HepG2 (cell line): ENCODE data around the gene OST4. TPM values are rescaled to one million over a fixed set of nuclear protein-coding genes. Genes with fewer than 3 reads are reported as not detected.

Source experiments
- ATAC-seq: fragments of 200-7000 bp; cut with Tn5 transposase; 3 replicates; pipeline ENCODE4 v1.9.1; 2020; ENCODE audit warnings: mild to moderate bottlenecking, moderate library complexity
- BruUV-seq: library from RNA; stranded (reverse); fragments of 400-500 nt; replicated peaks from 2 replicates; lab custom pipeline; 2021; lab: Mats Ljungman, UMichigan
- CTCF ChIA-PET: fragments of 300-600 bp; formaldehyde crosslinking; extraction: SDS; loops from one replicate; lab custom pipeline; 2021; ENCODE audit warnings: low total read pairs, inconsistent platforms, low intra/inter-chr PET ratio; lab: Yijun Ruan, JAX
- POLR2A ChIA-PET: fragments of 350-600 bp; sonication (Branson Sonifier 250); formaldehyde crosslinking; loops from one replicate; lab custom pipeline; 2020; ENCODE audit warnings: antibody characterized with exemption, inconsistent platforms; lab: Yijun Ruan, JAX
- DNase-seq: peaks from one replicate; pipeline ENCODE4 v3.0.0-alpha.2; 2015; ENCODE audit warnings: low spot score
- FAIRE-seq: peaks from 3 replicates; lab custom pipeline; 2011; peaks lifted over from hg19 to GRCh38; lab: Jason Lieb, UNC
- H2AFZ ChIP-seq: one replicate; pipeline ENCODE4 v1.6.1; 2011; ENCODE audit warnings: low read length, inconsistent platforms
- H3K27ac ChIP-seq: fragments of 300-600 bp; 3 replicates; pipeline ENCODE4 v1.8.0; 2011; ENCODE audit warnings: mixed run types, mild to moderate bottlenecking, mixed read lengths, low read length, inconsistent platforms; ENCODE audit not compliant: insufficient read depth; ENCODE audit errors: extremely low read length
- H3K27me3 ChIP-seq, 2 experiments: fragments of 200-600 bp in 1 of 2; 2 replicates in 1 of 2; 3 replicates in 1 of 2; pipeline versions ENCODE4 v1.6.0 to v1.8.0; 2011; ENCODE audit warnings: low read length in 2 of 2, mild to moderate bottlenecking in 2 of 2, moderate library complexity in 2 of 2, inconsistent platforms in 1 of 2; ENCODE audit not compliant: insufficient read depth in 2 of 2, control insufficient read depth in 1 of 2
- H3K36me3 ChIP-seq, 2 experiments: fragments of 200-600 bp in 1 of 2; replicated peaks in 1 of 2; 2 replicates in 1 of 2; 3 replicates in 1 of 2; pipeline versions ENCODE4 v1.5.1 to v1.8.0; 2011; ENCODE audit warnings: low read length in 2 of 2, inconsistent platforms in 1 of 2; ENCODE audit not compliant: insufficient read depth in 2 of 2, control insufficient read depth in 1 of 2
- H3K4me1 ChIP-seq: 2 replicates; pipeline ENCODE4 v1.5.1; 2012; ENCODE audit warnings: low read length, inconsistent platforms; ENCODE audit not compliant: insufficient read depth
- H3K4me2 ChIP-seq: 2 replicates; pipeline ENCODE4 v1.6.0; 2011; ENCODE audit warnings: low read depth, low read length, inconsistent platforms
- H3K4me3 ChIP-seq, 3 experiments: fragments of 200-600 bp in 1 of 3; sonication (generic), shearing (Covaris generic) in 1 of 3; replicated peaks in 1 of 3; 2 replicates each; pipeline ENCODE4 v1.5.1; 2011 to 2016; ENCODE audit warnings: low read length in 3 of 3, inconsistent platforms in 2 of 3, low read depth in 2 of 3, mild to moderate bottlenecking in 2 of 3, control low read depth in 1 of 3, mixed read lengths in 1 of 3; ENCODE audit not compliant: insufficient read depth in 1 of 3
- H3K79me2 ChIP-seq: one replicate; pipeline ENCODE4 v1.6.1; 2011; ENCODE audit warnings: low read length, inconsistent platforms; ENCODE audit not compliant: insufficient read depth
- H3K9ac ChIP-seq: 2 replicates; pipeline ENCODE4 v1.6.0; 2011; ENCODE audit warnings: mild to moderate bottlenecking, low read depth, low read length, inconsistent platforms; ENCODE audit not compliant: insufficient read depth
- H3K9me3 ChIP-seq: 2 replicates; pipeline ENCODE4 v1.5.1; 2012; ENCODE audit warnings: mild to moderate bottlenecking, low read length
- H4K20me1 ChIP-seq: 2 replicates; pipeline ENCODE4 v1.6.0; 2011; ENCODE audit warnings: inconsistent platforms, mild to moderate bottlenecking, low read length, moderate library complexity; ENCODE audit not compliant: insufficient read depth
- FOXK2 ChIP-seq: fragments of 450-650 bp; IDR thresholded peaks from 2 replicates; pipeline ENCODE4 v1.6.1; 2016
- HDAC1 ChIP-seq: sonication (generic); formaldehyde crosslinking; IDR thresholded peaks from 2 replicates; pipeline ENCODE4 v1.5.1; 2020; ENCODE audit warnings: mild to moderate bottlenecking, missing genetic modification reagents
- HIVEP1 ChIP-seq: sonication (generic); formaldehyde crosslinking; IDR thresholded peaks from 2 replicates; pipeline ENCODE4 v1.4.0; 2020; ENCODE audit warnings: mild to moderate bottlenecking, missing genetic modification reagents
- MATR3 ChIP-seq: sonication (generic); formaldehyde crosslinking; IDR thresholded peaks from 2 replicates; pipeline ENCODE4 v1.4.0; 2020; ENCODE audit warnings: missing genetic modification reagents
- MIXL1 ChIP-seq: IDR thresholded peaks from 2 replicates; pipeline ENCODE4 v1.6.1; 2016
- MYNN ChIP-seq: sonication (generic); formaldehyde crosslinking; IDR thresholded peaks from 2 replicates; pipeline ENCODE4 v1.4.0; 2020; ENCODE audit warnings: mild to moderate bottlenecking, low read depth, missing genetic modification reagents
- NFYB ChIP-seq: sonication (generic); formaldehyde crosslinking; IDR thresholded peaks from 2 replicates; pipeline ENCODE4 v1.4.0; 2020; ENCODE audit warnings: missing genetic modification reagents
- PAF1 ChIP-seq: IDR thresholded peaks from 2 replicates; pipeline ENCODE4 v1.6.1; 2016; ENCODE audit warnings: missing genetic modification reagents, missing compliant biosample characterization
- PITX1 ChIP-seq: sonication (generic); formaldehyde crosslinking; IDR thresholded peaks from 2 replicates; pipeline ENCODE4 v1.5.1; 2020; ENCODE audit warnings: mild to moderate bottlenecking, missing genetic modification reagents
- SOX6 ChIP-seq, 2 experiments: fragments of 450-650 bp in 1 of 2; sonication (generic) in 1 of 2; formaldehyde crosslinking in 1 of 2; IDR thresholded peaks; 2 replicates each; pipeline versions ENCODE4 v1.4.0 to v1.6.1; 2017 to 2020; ENCODE audit warnings: antibody characterized with exemption in 1 of 2, mild to moderate bottlenecking in 1 of 2, missing genetic modification reagents in 1 of 2
- TCF12 ChIP-seq, 2 experiments: fragments of 450-650 bp in 1 of 2; sonication (generic) in 1 of 2; formaldehyde crosslinking in 1 of 2; IDR thresholded peaks; 2 replicates each; pipeline versions ENCODE4 v1.6.1 to v1.8.0; 2017 to 2022; ENCODE audit warnings: antibody characterized with exemption in 1 of 2, mild to moderate bottlenecking in 1 of 2, missing genetic modification reagents in 1 of 2, moderate library complexity in 1 of 2
- ZMYM4 ChIP-seq: sonication (generic); formaldehyde crosslinking; IDR thresholded peaks from 2 replicates; pipeline ENCODE4 v1.8.1; 2023; ENCODE audit warnings: mild to moderate bottlenecking, missing genetic modification reagents
- ZNF143 ChIP-seq: sonication (generic); formaldehyde crosslinking; IDR thresholded peaks from 2 replicates; pipeline ENCODE4 v1.4.0; 2020; ENCODE audit warnings: missing genetic modification reagents
- ZNF296 ChIP-seq: sonication (generic); formaldehyde crosslinking; conservative IDR thresholded peaks from 2 replicates; pipeline ENCODE4 v1.5.0; 2020; ENCODE audit warnings: mild to moderate bottlenecking, missing genetic modification reagents
- ZNF484 ChIP-seq: sonication (generic); formaldehyde crosslinking; IDR thresholded peaks from 2 replicates; pipeline ENCODE4 v1.5.1; 2020; ENCODE audit warnings: mild to moderate bottlenecking, low read depth, missing genetic modification reagents, borderline replicate concordance
- ZNF607 ChIP-seq: sonication (generic); formaldehyde crosslinking; IDR thresholded peaks from 2 replicates; pipeline ENCODE4 v1.5.1; 2020; ENCODE audit warnings: missing genetic modification reagents, mild to moderate bottlenecking, borderline replicate concordance
- ZNF678 ChIP-seq: sonication (generic); formaldehyde crosslinking; IDR thresholded peaks from 2 replicates; pipeline ENCODE4 v1.4.0; 2020; ENCODE audit warnings: mild to moderate bottlenecking, missing genetic modification reagents
- ZNF790 ChIP-seq: sonication (generic); formaldehyde crosslinking; IDR thresholded peaks from 2 replicates; pipeline ENCODE4 v1.8.0; 2022; ENCODE audit warnings: missing genetic modification reagents, mild to moderate bottlenecking, borderline replicate concordance
- WGBS: methylation state at CpG from one replicate; pipeline ENCODE4 v1.1.6; 2017; ENCODE audit warnings: low lambda C conversion rate; 5-methylcytosine and 5-hydroxymethylcytosine counted together
- in situ Hi-C: cut with HindIII; loops from 2 replicates; pipeline ENCODE4 v1.10.0; 2017; ENCODE audit warnings: low pct_unique_long_range_greater_than_20kb; ENCODE audit not compliant: extremely low pct_ligation_motif_present
- intact Hi-C: fragments of 100-400 bp; cut with micrococcal nuclease; formaldehyde crosslinking; loops from one replicate; pipeline ENCODE4 v1.10.0; 2022; ENCODE audit not compliant: unreplicated experiment
- polyA plus RNA-seq, 8 experiments: library from polyadenylated mRNA; depleted of rRNA in 3 of 8; stranded (reverse) in 7 of 8; unstranded in 1 of 8; fragments of >200 nt; fragmentation: Illumina TruSeq in 4 of 8; extraction: Trizol in 4 of 8; gene quantifications; 2 replicates each; pipeline versions ENCODE4 v1.2.1 to v1.2.3, GENCODE V29; 2011 to 2016; ENCODE audit warnings: low read depth in 4 of 8, missing spikeins in 1 of 8, mixed read lengths in 1 of 8; ENCODE audit not compliant: insufficient read depth in 1 of 8
- total RNA-seq, 5 experiments: library from RNA; depleted of rRNA; stranded (reverse); fragments of >200 nt; fragmentation: Illumina TruSeq; extraction: Trizol; gene quantifications; 2 replicates each; pipeline ENCODE4 v1.2.3, GENCODE V29; 2016; ENCODE audit warnings: low read depth in 1 of 5
- TF ChIP-seq, protein P1 (sequence below): sonication (generic); formaldehyde crosslinking; conservative IDR thresholded peaks from 2 replicates; pipeline ENCODE4 v1.5.0; 2020; ENCODE audit warnings: missing genetic modification reagents
- TF ChIP-seq, protein P2 (sequence below): IDR thresholded peaks from 2 replicates; pipeline ENCODE4 v1.4.0; 2020; ENCODE audit warnings: mild to moderate bottlenecking, missing genetic modification reagents

Gene OST4
- total and polyA plus RNA-seq, 2 of the 13 experiments (the other 11 are each of a cell fraction or from before 2014, with no cell fraction given): 498 to 584 TPM

- Histone ChIP-seq H3K4me2 (peak overlapping the region; percentile 92), H3K4me1 (peaks cover 58% of the 10 kb centered on the region), H3K4me3 (peak overlapping the region; percentile 53 to 82 (median 60)), H3K9me3 (no peaks in the 10 kb centered on the region), H3K9ac (peak overlapping the region; percentile 70), H2AFZ (no peak overlapping the region), H3K27ac (no peak overlapping the region), H3K27me3 (peaks cover 2 to 40% of the 10 kb centered on the region in 2 experiments; a peak in 4 of 5 replicates), H3K79me2 (no peaks in the 10 kb centered on the region), H3K36me3 (no peaks in the 10 kb centered on the region), H4K20me1 (no peaks in the 10 kb centered on the region)
- DNase-seq (no peak), ATAC-seq (peak; percentile 16), FAIRE-seq (no peak)
- in situ Hi-C loops: no loop called here
- intact Hi-C loops: loop anchor here (5.0 kb wide), 1 partner anchor 74 kb away; no protein-coding TSS in a partner anchor
- ChIA-PET POLR2A (interaction anchor here (0.7 to 1.7 kb wide), 5 partner anchors 10 to 94 kb away, joined by 3 to 11 read pairs (median 5); partner anchors contain the start of genes ATRAID, PREB and SLC5A6), CTCF (no interaction called here)
- 33% methylated on average over 14 of the region's 14 CpGs for WGBS
- no TSS peak for BruUV-seq
- TF ChIP-seq MYNN: no peak
- TF ChIP-seq PAF1 (CRISPR knock-in tag): no peak
- TF ChIP-seq ZNF790: no peak
- TF ChIP-seq, protein P1, sequence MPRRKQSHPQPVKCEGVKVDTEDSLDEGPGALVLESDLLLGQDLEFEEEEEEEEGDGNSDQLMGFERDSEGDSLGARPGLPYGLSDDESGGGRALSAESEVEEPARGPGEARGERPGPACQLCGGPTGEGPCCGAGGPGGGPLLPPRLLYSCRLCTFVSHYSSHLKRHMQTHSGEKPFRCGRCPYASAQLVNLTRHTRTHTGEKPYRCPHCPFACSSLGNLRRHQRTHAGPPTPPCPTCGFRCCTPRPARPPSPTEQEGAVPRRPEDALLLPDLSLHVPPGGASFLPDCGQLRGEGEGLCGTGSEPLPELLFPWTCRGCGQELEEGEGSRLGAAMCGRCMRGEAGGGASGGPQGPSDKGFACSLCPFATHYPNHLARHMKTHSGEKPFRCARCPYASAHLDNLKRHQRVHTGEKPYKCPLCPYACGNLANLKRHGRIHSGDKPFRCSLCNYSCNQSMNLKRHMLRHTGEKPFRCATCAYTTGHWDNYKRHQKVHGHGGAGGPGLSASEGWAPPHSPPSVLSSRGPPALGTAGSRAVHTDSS (CRISPR knock-in tag): no peak
- TF ChIP-seq MATR3 (CRISPR knock-in tag): no peak
- TF ChIP-seq NFYB (CRISPR knock-in tag): no peak
- peak; percentile 43; the same call in 1 of the 2 replicates for TF ChIP-seq HIVEP1 (CRISPR knock-in tag)
- TF ChIP-seq TCF12 (IDR thresholded peaks at IDR 0.05): no peak
- TF ChIP-seq TCF12 (CRISPR knock-in tag; IDR thresholded peaks at IDR 0.05): no peak
- no peak for TF ChIP-seq FOXK2
- no peak for TF ChIP-seq SOX6 (IDR thresholded peaks at IDR 0.05)
- peak; percentile 41; the same call in 1 of the 2 replicates for TF ChIP-seq SOX6 (CRISPR knock-in tag; IDR thresholded peaks at IDR 0.05)
- TF ChIP-seq ZNF607: 0 out of 2 replicates have a peak, but pooled peaks have one; percentile 3
- no peak for TF ChIP-seq HDAC1 (CRISPR knock-in tag)
- TF ChIP-seq PITX1 (CRISPR knock-in tag): no peak
- TF ChIP-seq ZNF296 (CRISPR knock-in tag): no peak
- no peak for TF ChIP-seq ZMYM4 (CRISPR knock-in tag)
- TF ChIP-seq MIXL1 (CRISPR knock-in tag): no peak
- TF ChIP-seq ZNF484: no peak
- no peak for TF ChIP-seq ZNF143 (CRISPR knock-in tag)
- TF ChIP-seq, protein P2, sequence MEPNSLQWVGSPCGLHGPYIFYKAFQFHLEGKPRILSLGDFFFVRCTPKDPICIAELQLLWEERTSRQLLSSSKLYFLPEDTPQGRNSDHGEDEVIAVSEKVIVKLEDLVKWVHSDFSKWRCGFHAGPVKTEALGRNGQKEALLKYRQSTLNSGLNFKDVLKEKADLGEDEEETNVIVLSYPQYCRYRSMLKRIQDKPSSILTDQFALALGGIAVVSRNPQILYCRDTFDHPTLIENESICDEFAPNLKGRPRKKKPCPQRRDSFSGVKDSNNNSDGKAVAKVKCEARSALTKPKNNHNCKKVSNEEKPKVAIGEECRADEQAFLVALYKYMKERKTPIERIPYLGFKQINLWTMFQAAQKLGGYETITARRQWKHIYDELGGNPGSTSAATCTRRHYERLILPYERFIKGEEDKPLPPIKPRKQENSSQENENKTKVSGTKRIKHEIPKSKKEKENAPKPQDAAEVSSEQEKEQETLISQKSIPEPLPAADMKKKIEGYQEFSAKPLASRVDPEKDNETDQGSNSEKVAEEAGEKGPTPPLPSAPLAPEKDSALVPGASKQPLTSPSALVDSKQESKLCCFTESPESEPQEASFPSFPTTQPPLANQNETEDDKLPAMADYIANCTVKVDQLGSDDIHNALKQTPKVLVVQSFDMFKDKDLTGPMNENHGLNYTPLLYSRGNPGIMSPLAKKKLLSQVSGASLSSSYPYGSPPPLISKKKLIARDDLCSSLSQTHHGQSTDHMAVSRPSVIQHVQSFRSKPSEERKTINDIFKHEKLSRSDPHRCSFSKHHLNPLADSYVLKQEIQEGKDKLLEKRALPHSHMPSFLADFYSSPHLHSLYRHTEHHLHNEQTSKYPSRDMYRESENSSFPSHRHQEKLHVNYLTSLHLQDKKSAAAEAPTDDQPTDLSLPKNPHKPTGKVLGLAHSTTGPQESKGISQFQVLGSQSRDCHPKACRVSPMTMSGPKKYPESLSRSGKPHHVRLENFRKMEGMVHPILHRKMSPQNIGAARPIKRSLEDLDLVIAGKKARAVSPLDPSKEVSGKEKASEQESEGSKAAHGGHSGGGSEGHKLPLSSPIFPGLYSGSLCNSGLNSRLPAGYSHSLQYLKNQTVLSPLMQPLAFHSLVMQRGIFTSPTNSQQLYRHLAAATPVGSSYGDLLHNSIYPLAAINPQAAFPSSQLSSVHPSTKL (CRISPR knock-in tag): 0 out of 2 replicates have a peak, but pooled peaks have one; percentile 13
- no peak for TF ChIP-seq ZNF678 (CRISPR knock-in tag)
These were observed 46.6 kb upstream of the OST4 start for GRCh38 chr2:27117995-27118524.
